ENCODE results near the gene GZMH.

GZMH gene

DNA sequence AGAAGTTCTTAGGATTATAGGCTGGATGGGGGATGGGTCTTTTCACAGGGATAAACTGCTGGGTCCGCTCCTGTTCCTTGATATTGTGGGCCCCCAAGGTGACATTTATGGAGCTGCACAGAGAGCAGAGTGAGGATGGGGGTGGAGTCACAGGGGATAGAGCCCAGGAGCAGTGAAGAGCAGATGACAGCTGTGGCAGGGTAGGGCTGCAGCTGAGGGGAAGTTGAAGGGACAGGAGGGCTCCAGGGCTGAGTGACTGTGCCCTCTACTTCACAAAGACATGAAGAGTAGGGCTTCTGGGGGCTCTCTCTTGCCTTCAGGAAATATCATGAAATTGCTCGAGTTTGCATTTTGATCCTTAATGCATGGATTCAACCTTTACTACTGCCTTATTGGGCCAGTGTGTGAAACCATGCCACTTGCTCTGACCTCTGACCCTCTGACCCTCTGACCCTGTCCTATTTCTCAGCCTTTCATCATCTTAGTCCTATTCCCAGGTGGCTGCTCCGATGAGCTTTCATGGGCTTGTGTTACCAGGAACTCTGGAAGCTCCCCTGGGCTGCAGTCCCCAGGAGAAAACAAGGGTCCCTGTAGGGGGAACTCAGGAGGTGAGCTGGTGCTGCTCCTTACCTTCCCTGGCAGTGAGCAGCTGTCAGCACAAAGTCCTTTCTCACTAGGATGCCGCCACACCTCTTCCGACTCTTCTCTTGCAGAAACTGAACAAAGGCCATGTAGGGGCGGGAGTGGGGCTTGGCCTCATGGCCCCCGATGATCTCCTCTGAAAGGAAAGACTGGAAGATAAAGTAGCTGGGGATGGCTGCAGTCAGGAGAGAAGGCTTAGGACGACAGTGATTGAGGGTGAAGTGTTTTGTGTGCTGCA lies 1.6 kb downstream of the GZMH start:
- no peak overlapping the region for H3K4me3 ChIP-seq (ENCODE audit: low read length, poor library complexity, severe bottlenecking)
- H3K4me2 ChIP-seq (ENCODE audit: low read depth, low read length, poor library complexity, severe bottlenecking): peak overlapping the region; percentile 4
- H3K9me2 ChIP-seq (replicated peaks; ENCODE audit: low read depth, low read length): no peaks in the 10 kb centered on the region
- no peaks in the 10 kb centered on the region for H3F3A ChIP-seq (ENCODE audit: low read depth)
- no peaks in the 10 kb centered on the region for H4K20me1 ChIP-seq (ENCODE audit: insufficient read depth, low read length, poor library complexity, severe bottlenecking)
- H3K79me2 ChIP-seq (ENCODE audit: insufficient read depth, low read length): no peaks in the 10 kb centered on the region
- peak overlapping the region; percentile 11 for H3K9ac ChIP-seq (ENCODE audit: low read depth, low read length, poor library complexity, severe bottlenecking)
- no peak overlapping the region for H2AFZ ChIP-seq (ENCODE audit: low read length)
- TF ChIP-seq, protein P1, sequence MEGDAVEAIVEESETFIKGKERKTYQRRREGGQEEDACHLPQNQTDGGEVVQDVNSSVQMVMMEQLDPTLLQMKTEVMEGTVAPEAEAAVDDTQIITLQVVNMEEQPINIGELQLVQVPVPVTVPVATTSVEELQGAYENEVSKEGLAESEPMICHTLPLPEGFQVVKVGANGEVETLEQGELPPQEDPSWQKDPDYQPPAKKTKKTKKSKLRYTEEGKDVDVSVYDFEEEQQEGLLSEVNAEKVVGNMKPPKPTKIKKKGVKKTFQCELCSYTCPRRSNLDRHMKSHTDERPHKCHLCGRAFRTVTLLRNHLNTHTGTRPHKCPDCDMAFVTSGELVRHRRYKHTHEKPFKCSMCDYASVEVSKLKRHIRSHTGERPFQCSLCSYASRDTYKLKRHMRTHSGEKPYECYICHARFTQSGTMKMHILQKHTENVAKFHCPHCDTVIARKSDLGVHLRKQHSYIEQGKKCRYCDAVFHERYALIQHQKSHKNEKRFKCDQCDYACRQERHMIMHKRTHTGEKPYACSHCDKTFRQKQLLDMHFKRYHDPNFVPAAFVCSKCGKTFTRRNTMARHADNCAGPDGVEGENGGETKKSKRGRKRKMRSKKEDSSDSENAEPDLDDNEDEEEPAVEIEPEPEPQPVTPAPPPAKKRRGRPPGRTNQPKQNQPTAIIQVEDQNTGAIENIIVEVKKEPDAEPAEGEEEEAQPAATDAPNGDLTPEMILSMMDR (conservative IDR thresholded peaks at IDR 0.05; ENCODE audit: low read length): no peak
- no peak for TF ChIP-seq EZH2phosphoT487 (IDR thresholded peaks at IDR 0.05; ENCODE audit: borderline replicate concordance)
- no peaks in the 10 kb centered on the region for H3K9me3 ChIP-seq (ENCODE audit: insufficient read depth, low read depth, low read length)
- H3K27me3 ChIP-seq (ENCODE audit: insufficient read depth, low read length, poor library complexity, severe bottlenecking): no peaks in the 10 kb centered on the region
- H3K4me1 ChIP-seq (ENCODE audit: insufficient read depth, low read length, poor library complexity, severe bottlenecking): peaks cover 53% of the 10 kb centered on the region
- no peaks in the 10 kb centered on the region for H3K36me3 ChIP-seq (ENCODE audit: insufficient read depth, low read length)

DNA sequence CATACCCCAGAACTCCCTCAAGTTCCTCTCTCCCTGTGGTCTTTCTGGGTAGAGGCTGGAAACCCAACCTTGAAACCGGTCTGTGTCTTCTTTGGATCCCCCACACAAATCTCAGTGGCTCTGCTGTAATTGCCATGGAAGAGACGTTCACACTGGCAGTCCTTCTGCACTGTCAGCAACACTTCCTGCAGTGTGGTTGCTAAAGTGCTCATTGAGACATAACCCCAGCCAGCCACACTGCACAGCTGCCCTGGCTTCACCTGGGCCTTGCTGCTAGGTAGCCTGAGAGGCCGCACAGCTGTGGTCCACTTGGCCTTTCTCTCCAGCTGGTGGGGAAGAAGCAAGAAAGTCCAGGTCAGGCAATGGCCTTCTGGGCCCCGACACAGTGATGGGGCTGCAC lies 2.4 kb downstream of the GZMH start:
- Histone ChIP-seq H3F3A (ENCODE audit: low read depth) (no peaks in the 10 kb centered on the region), H3K9me2 (replicated peaks; ENCODE audit: low read depth, low read length) (no peaks in the 10 kb centered on the region), H3K9me3 (ENCODE audit: insufficient read depth, low read depth, low read length) (no peaks in the 10 kb centered on the region), H3K4me1 (ENCODE audit: insufficient read depth, low read length, poor library complexity, severe bottlenecking) (peaks cover 47% of the 10 kb centered on the region), H2AFZ (ENCODE audit: low read length) (no peak overlapping the region), H3K79me2 (ENCODE audit: insufficient read depth, low read length) (no peaks in the 10 kb centered on the region), H3K9ac (ENCODE audit: low read depth, low read length, poor library complexity, severe bottlenecking) (peak overlapping the region; percentile 44), H3K27me3 (ENCODE audit: insufficient read depth, low read length, poor library complexity, severe bottlenecking) (no peaks in the 10 kb centered on the region), H3K4me2 (ENCODE audit: low read depth, low read length, poor library complexity, severe bottlenecking) (peak overlapping the region; percentile 26), H3K4me3 (ENCODE audit: low read length, poor library complexity, severe bottlenecking) (no peak overlapping the region), H3K36me3 (ENCODE audit: insufficient read depth, low read length) (no peaks in the 10 kb centered on the region), H4K20me1 (ENCODE audit: insufficient read depth, low read length, poor library complexity, severe bottlenecking) (no peaks in the 10 kb centered on the region)
- TF ChIP-seq, protein P1 (conservative IDR thresholded peaks at IDR 0.05; ENCODE audit: low read length): no peak
- TF ChIP-seq EZH2phosphoT487 (IDR thresholded peaks at IDR 0.05; ENCODE audit: borderline replicate concordance): no peak

- Histone ChIP-seq H3K4me1 (ENCODE audit: insufficient read depth, low read length, poor library complexity, severe bottlenecking) (peaks cover 44% of the 10 kb centered on the region), H3F3A (ENCODE audit: low read depth) (no peaks in the 10 kb centered on the region)
- no peak for TF ChIP-seq EZH2phosphoT487 (IDR thresholded peaks at IDR 0.05; ENCODE audit: borderline replicate concordance)
- TF ChIP-seq, protein P1 (conservative IDR thresholded peaks at IDR 0.05; ENCODE audit: low read length): no peak
Observed at GRCh38 chr14:24606297-24606696, 3.2 kb downstream of the GZMH start.

More at GRCh38 chr14:24606297-24606696, 3.2 kb downstream of the GZMH start:
- H4K20me1 ChIP-seq (ENCODE audit: insufficient read depth, low read length, poor library complexity, severe bottlenecking): no peaks in the 10 kb centered on the region
- H3K79me2 ChIP-seq (ENCODE audit: insufficient read depth, low read length): no peaks in the 10 kb centered on the region
- H3K9ac ChIP-seq (ENCODE audit: low read depth, low read length, poor library complexity, severe bottlenecking): peak overlapping the region; percentile 44
- H3K4me2 ChIP-seq (ENCODE audit: low read depth, low read length, poor library complexity, severe bottlenecking): peak overlapping the region; percentile 26
- no peaks in the 10 kb centered on the region for H3K9me2 ChIP-seq (replicated peaks; ENCODE audit: low read depth, low read length)
- 0 out of 2 replicates have a peak overlapping the region, but pooled peaks have one; percentile 32 for H2AFZ ChIP-seq (ENCODE audit: low read length)
- H3K4me3 ChIP-seq (ENCODE audit: low read length, poor library complexity, severe bottlenecking): no peak overlapping the region
- no peaks in the 10 kb centered on the region for H3K36me3 ChIP-seq (ENCODE audit: insufficient read depth, low read length)
- H3K27me3 ChIP-seq (ENCODE audit: insufficient read depth, low read length, poor library complexity, severe bottlenecking): no peaks in the 10 kb centered on the region
- no peaks in the 10 kb centered on the region for H3K9me3 ChIP-seq (ENCODE audit: insufficient read depth, low read depth, low read length)
